ENCODE data around the gene MPPED2. TPM values are rescaled to one million over a fixed set of nuclear protein-coding genes. Genes with fewer than 3 reads are reported as not detected.

Gene MPPED2
- total and polyA plus RNA-seq, 2 of the 13 experiments (the other 11 are each of a cell fraction or from before 2014, with no cell fraction given) = not detected

GRCh38 chr11:30445056-30445455 is 141.1 kb downstream of the MPPED2 start (continued):
- TF ChIP-seq THAP9 (CRISPR knock-in tag; IDR thresholded peaks at IDR 0.05; ENCODE audit: borderline replicate concordance) = no peak

- DNase-seq (ENCODE audit: low spot score) (no peak), FAIRE-seq (no peak), ATAC-seq (no peak)
- BruUV-seq (replicated peaks) = no TSS peak
- Histone ChIP-seq H3K4me2 (ENCODE audit: low read depth, low read length) (no peak overlapping the region), H3K36me3 (replicated peaks in 1 of 2; ENCODE audit: control insufficient read depth in 1 of 2, insufficient read depth in 2 of 2, low read length in 2 of 2) (no peaks in the 10 kb centered on the region), H4K20me1 (ENCODE audit: insufficient read depth, low read length) (no peaks in the 10 kb centered on the region), H3K4me3 (replicated peaks in 1 of 3; ENCODE audit: insufficient read depth in 1 of 3, low read depth in 2 of 3, low read length in 3 of 3) (no peak overlapping the region), H3K9ac (ENCODE audit: insufficient read depth, low read depth, low read length) (no peak overlapping the region), H3K4me1 (ENCODE audit: insufficient read depth, low read length) (no peaks in the 10 kb centered on the region), H2AFZ (ENCODE audit: low read length) (no peak overlapping the region), H3K27ac (ENCODE audit: extremely low read length, insufficient read depth, low read length) (no peak overlapping the region), H3K79me2 (ENCODE audit: insufficient read depth, low read length) (no peaks in the 10 kb centered on the region), H3K9me3 (ENCODE audit: low read length) (no peaks in the 10 kb centered on the region), H3K27me3 (ENCODE audit: control insufficient read depth in 1 of 2, insufficient read depth in 2 of 2, low read length in 2 of 2) (no peaks in the 10 kb centered on the region; a peak in 1 of 5 replicates)
- intact Hi-C loops (cut with micrococcal nuclease; ENCODE audit: unreplicated experiment) = no loop called here
- 3% methylated on average over 4 of the region's 4 CpGs for WGBS (ENCODE audit: low lambda C conversion rate)
- no peak for TF ChIP-seq KAT7 (CRISPR knock-in tag; IDR thresholded peaks at IDR 0.05; ENCODE audit: borderline replicate concordance)
- no peak for TF ChIP-seq ZNF839 (CRISPR knock-in tag; IDR thresholded peaks at IDR 0.05; ENCODE audit: borderline replicate concordance)
- TF ChIP-seq KDM5A (IDR thresholded peaks at IDR 0.05; ENCODE audit: borderline replicate concordance, low read length) = no peak
- in situ Hi-C loops (cut with HindIII; ENCODE audit: extremely low pct_ligation_motif_present, low pct_unique_long_range_greater_than_20kb) = no loop called here
- ChIA-PET POLR2A (no interaction called here), CTCF (ENCODE audit: low intra/inter-chr PET ratio, low total read pairs) (no interaction called here)
Measured at GRCh38 chr11:30440510-30440909, 145.6 kb downstream of the MPPED2 start.
